MM.1S (cell line): ENCODE results near the gene MIEF2.

Source experiments
- DNase-seq: peaks from one replicate; pipeline ENCODE4 v3.0.0-alpha.2; 2015
- H2AFZ ChIP-seq: fragments of 300-600 bp; sonication (generic); 2 replicates; pipeline ENCODE4 v1.6.0; 2016; ENCODE audit warnings: antibody characterized with exemption, low read length
- H3F3A ChIP-seq: fragments of 300-600 bp; sonication (generic); 2 replicates; pipeline ENCODE4 v1.6.1; 2016; ENCODE audit warnings: mild to moderate bottlenecking, antibody characterized with exemption, low read length, moderate library complexity, mixed read lengths; ENCODE audit not compliant: insufficient read depth
- H3K27ac ChIP-seq: fragments of 300-600 bp; sonication (generic); 2 replicates; pipeline ENCODE4 v1.5.1; 2016; ENCODE audit warnings: mild to moderate bottlenecking, low read length
- H3K27me3 ChIP-seq: fragments of 300-600 bp; sonication (generic); replicated peaks from 2 replicates; pipeline ENCODE4 v1.6.0; 2016; ENCODE audit warnings: low read length; ENCODE audit not compliant: insufficient read depth
- H3K36me3 ChIP-seq: fragments of 300-600 bp; sonication (generic); replicated peaks from 2 replicates; pipeline ENCODE4 v1.6.1; 2016; ENCODE audit warnings: mild to moderate bottlenecking, low read length, mixed read lengths; ENCODE audit not compliant: insufficient read depth
- H3K4me1 ChIP-seq: fragments of 300-600 bp; sonication (generic); 2 replicates; pipeline ENCODE4 v1.6.1; 2016; ENCODE audit warnings: low read length, mixed read lengths
- H3K4me2 ChIP-seq: fragments of 300-600 bp; sonication (generic); 2 replicates; pipeline ENCODE4 v1.6.0; 2016; ENCODE audit warnings: low read depth, low read length
- H3K4me3 ChIP-seq: fragments of 300-600 bp; sonication (generic); 2 replicates; pipeline ENCODE4 v1.5.1; 2016; ENCODE audit warnings: low read length, mixed read lengths
- H3K79me2 ChIP-seq: fragments of 300-600 bp; sonication (generic); 2 replicates; pipeline ENCODE4 v1.6.1; 2016; ENCODE audit warnings: mixed run types, low read length, mixed read lengths
- H3K9ac ChIP-seq: fragments of 300-600 bp; sonication (generic); 2 replicates; pipeline ENCODE4 v1.6.1; 2016; ENCODE audit warnings: low read length, mixed read lengths
- H3K9me2 ChIP-seq: fragments of 300-600 bp; sonication (generic); replicated peaks from 2 replicates; pipeline ENCODE4 v1.6.1; 2016; ENCODE audit warnings: mild to moderate bottlenecking, low read length, mixed read lengths; ENCODE audit not compliant: insufficient read depth
- H3K9me3 ChIP-seq: fragments of 300-600 bp; sonication (generic); replicated peaks from 2 replicates; pipeline ENCODE4 v1.6.1; 2016; ENCODE audit warnings: mild to moderate bottlenecking, low read length, mixed read lengths; ENCODE audit not compliant: insufficient read depth
- H4K20me1 ChIP-seq: fragments of 300-600 bp; sonication (generic); 2 replicates; pipeline ENCODE4 v1.6.1; 2016; ENCODE audit warnings: mild to moderate bottlenecking, low read length, moderate library complexity, mixed read lengths; ENCODE audit not compliant: insufficient read depth
- EZH2 ChIP-seq: fragments of 300-600 bp; sonication (generic); optimal IDR thresholded peaks from 2 replicates; pipeline ENCODE3; 2017; ENCODE audit warnings: low read depth, mild to moderate bottlenecking, antibody characterized with exemption, low read length, mixed read lengths
- EZH2phosphoT487 ChIP-seq: fragments of 300-600 bp; sonication (generic); IDR thresholded peaks from 2 replicates; pipeline ENCODE4 v1.6.1; 2018; ENCODE audit warnings: antibody characterized with exemption, low read length
- TF ChIP-seq, protein P1 (sequence below): fragments of 300-600 bp; sonication (generic); IDR thresholded peaks from 2 replicates; pipeline ENCODE4 v1.5.1; 2016; ENCODE audit warnings: antibody characterized with exemption, low read length, mixed read lengths

MIEF2 gene

DNA sequence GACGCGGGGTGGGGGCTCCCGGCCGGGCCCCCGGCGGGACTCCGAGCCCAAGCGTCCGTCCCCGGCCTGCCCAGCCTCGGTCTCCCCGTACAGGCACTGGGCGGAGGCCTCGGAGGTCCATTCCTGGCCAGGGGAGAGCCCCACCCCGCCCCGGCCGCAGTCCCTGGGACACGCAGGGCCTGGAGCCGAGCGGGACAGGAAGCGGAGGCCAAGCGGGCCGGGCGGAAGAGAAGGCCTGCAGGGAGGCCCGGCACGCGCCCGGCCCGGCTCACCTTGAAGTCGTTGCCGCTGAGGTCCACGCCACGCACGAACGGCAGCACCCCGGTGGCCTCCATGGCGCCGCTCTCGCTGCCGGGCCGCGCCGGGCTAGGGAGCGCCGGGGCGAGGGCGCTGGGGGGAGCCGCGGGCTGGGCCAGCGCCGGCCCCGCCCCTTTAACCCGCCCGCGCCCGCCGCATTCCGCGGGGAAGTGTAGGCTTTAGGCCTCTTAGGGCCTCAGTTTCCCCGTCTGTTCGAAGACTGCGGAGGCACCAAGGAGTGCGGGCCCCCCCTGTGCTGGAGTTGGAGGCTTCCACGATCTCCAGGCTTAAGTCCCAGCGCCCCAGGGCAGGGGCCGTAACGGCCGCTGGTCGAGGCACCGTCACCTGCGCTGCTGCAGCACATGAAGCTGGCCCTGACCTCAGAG lies 2.0 kb upstream of the MIEF2 start, which contains the start of gene FLII:
FLII (minus strand) TSS at position 383 of the 683 bp plus-strand sequence; CDS start at position 335, 48 bp downstream.
- Histone ChIP-seq H3F3A (peaks cover 29% of the 10 kb centered on the region), H4K20me1 (peaks cover 16% of the 10 kb centered on the region), H2AFZ (peak within 1 kb of the TSS; percentile 96), H3K27ac (peak within 1 kb of the TSS; percentile 75), H3K4me1 (peaks cover 23% of the 10 kb centered on the region), H3K9me2 (no peaks in the 10 kb centered on the region), H3K9me3 (no peaks in the 10 kb centered on the region), H3K27me3 (no peaks in the 10 kb centered on the region), H3K36me3 (no peaks in the 10 kb centered on the region), H3K4me3 (peak within 1 kb of the TSS; percentile 83), H3K4me2 (peak within 1 kb of the TSS; percentile 99), H3K9ac (peak within 1 kb of the TSS; percentile 88), H3K79me2 (peaks cover 47% of the 10 kb centered on the region)
- DNase-seq, result peak; percentile 57
- TF ChIP-seq, protein P1, sequence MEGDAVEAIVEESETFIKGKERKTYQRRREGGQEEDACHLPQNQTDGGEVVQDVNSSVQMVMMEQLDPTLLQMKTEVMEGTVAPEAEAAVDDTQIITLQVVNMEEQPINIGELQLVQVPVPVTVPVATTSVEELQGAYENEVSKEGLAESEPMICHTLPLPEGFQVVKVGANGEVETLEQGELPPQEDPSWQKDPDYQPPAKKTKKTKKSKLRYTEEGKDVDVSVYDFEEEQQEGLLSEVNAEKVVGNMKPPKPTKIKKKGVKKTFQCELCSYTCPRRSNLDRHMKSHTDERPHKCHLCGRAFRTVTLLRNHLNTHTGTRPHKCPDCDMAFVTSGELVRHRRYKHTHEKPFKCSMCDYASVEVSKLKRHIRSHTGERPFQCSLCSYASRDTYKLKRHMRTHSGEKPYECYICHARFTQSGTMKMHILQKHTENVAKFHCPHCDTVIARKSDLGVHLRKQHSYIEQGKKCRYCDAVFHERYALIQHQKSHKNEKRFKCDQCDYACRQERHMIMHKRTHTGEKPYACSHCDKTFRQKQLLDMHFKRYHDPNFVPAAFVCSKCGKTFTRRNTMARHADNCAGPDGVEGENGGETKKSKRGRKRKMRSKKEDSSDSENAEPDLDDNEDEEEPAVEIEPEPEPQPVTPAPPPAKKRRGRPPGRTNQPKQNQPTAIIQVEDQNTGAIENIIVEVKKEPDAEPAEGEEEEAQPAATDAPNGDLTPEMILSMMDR, result no peak
- TF ChIP-seq EZH2 (no peak), EZH2phosphoT487 (no peak)

DNA sequence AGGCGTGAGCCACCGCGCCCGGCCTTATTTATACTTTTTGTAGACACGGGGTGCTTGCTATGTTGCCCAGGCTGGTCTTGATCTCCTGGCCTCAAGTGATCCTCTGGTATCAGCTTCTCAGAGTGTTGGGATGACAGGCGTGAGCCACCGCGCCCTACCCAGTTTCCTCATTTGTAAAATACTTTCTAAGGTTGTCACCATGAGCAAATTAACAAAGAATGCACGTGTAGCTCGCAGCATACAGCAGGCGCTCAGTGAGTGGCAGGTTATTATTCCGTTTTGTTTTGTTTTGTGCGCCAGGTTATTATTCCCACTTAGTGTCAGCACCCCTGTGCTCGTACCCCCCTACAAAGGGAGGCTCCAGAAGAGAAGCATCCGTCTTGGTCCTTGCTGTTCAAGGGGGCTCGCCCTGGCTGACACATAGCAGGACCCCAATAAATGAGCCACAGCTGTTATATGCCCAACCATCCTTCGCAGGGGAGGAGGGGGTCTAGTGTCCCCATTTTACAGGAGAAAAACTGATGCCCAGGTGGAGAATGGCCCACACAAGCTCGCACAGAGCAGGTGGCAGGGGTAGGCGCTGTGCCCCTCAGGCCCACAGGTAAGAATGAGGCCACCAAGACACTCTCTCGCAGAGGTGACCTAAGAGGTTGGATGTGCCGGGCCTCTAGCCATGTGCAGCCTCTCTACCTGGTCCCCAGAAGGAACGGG lies 686 bp upstream of the MIEF2 start:
- H3K79me2 ChIP-seq, result peaks cover 47% of the 10 kb centered on the region
- H3F3A ChIP-seq, result peaks cover 29% of the 10 kb centered on the region
- H3K27me3 ChIP-seq, result no peaks in the 10 kb centered on the region
- peak overlapping the region; percentile 75 for H3K9ac ChIP-seq
- DNase-seq, result no peak
- peak overlapping the region; percentile 77 for H3K4me2 ChIP-seq
- no peaks in the 10 kb centered on the region for H3K9me3 ChIP-seq
- peak overlapping the region; percentile 92 for H2AFZ ChIP-seq
- peak overlapping the region; percentile 91 for H3K4me3 ChIP-seq
- peaks cover 16% of the 10 kb centered on the region for H4K20me1 ChIP-seq
- peaks cover 23% of the 10 kb centered on the region for H3K4me1 ChIP-seq
- TF ChIP-seq EZH2, result no peak
- no peak for TF ChIP-seq EZH2phosphoT487
- TF ChIP-seq, protein P1, result no peak
- H3K36me3 ChIP-seq, result no peaks in the 10 kb centered on the region
- H3K9me2 ChIP-seq, result no peaks in the 10 kb centered on the region
- H3K27ac ChIP-seq, result peak overlapping the region; percentile 72; the same call in 1 of the 2 replicates

DNA sequence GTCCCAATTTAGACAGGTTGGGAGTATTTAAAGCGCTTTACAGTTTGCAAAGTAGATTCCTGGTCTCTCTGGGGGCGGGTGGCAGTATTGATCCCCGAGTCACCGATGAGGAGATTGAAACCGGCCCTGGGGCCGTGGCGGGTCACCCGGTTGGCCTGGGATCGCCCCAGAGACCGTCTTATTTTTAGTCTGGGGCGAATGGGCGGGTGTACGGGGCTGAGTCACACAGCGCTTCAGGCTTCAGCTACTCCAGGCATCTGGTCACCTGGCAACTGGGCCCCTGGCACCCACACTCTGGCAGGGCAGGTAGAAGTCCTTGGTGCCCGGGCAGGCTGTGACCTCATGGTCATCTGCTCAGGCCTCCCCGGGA lies 669 bp downstream of the MIEF2 start:
- H3K4me1 ChIP-seq, result peaks cover 23% of the 10 kb centered on the region
- H4K20me1 ChIP-seq, result peaks cover 9% of the 10 kb centered on the region
- no peak for TF ChIP-seq EZH2
- no peak for TF ChIP-seq EZH2phosphoT487
- TF ChIP-seq, protein P1, result no peak
- H3K9me3 ChIP-seq, result no peaks in the 10 kb centered on the region
- peaks cover 29% of the 10 kb centered on the region for H3F3A ChIP-seq
- H3K4me2 ChIP-seq, result peak overlapping the region; percentile 77
- H3K9me2 ChIP-seq, result no peaks in the 10 kb centered on the region
- peak overlapping the region; percentile 92 for H2AFZ ChIP-seq
- H3K4me3 ChIP-seq, result peak overlapping the region; percentile 91
- H3K9ac ChIP-seq, result peak overlapping the region; percentile 75
- peak; percentile 57 for DNase-seq
- H3K79me2 ChIP-seq, result peaks cover 37% of the 10 kb centered on the region
- H3K36me3 ChIP-seq, result no peaks in the 10 kb centered on the region
- no peaks in the 10 kb centered on the region for H3K27me3 ChIP-seq
- peak overlapping the region; percentile 72 for H3K27ac ChIP-seq
